ENCODE results near the gene SPDYE6. TPM values are rescaled to one million over a fixed set of nuclear protein-coding genes. Genes with fewer than 3 reads are reported as not detected.
A peak's percentile ranks its signal among the peaks of the same experiment; 100 is the strongest.
"Not testable (repeated sequence)": the region's sequence is repeated elsewhere in the genome, so short reads cannot be mapped to it uniquely, and the experiment has no call there.

The SPDYE6 gene
- total and polyA plus RNA-seq, 10 of the 15 experiments (the other 5 are each of a cell fraction or from before 2014, with no cell fraction given), result 0.05 to 2.3 (median 1.00) TPM; not detected in 6

DNA sequence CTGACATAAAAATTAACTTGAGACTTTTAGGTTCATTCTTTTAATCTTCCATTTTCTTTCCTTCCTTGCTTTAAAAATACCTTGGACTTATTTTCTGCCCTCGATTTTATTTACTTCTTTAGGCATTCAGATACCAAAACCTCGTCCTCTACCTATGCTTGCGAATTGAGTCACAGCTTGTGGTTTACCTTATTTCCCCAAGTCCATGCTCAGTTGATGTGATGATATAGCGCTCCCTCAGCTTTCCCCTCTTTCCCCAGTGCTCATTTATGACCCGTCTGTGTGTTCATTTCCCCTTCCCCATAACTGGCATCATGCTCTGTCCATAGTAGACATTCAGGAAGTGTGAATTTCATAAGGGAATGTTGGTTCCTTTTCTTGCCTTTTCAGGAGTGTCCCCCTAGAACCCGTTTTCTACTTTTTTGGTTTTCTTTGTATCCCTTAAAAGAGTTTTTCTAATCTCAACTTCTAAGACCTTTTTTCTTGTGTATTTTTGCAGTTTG, 20.8 kb upstream of the SPDYE6 start:
- no peak overlapping the region for H3K27ac ChIP-seq (ENCODE audit: control insufficient read depth, insufficient read depth)
- intact Hi-C loops (cut with micrococcal nuclease; ENCODE audit: unreplicated experiment), result no loop called here
- no peak for ATAC-seq
- ChIA-PET POLR2A (no interaction called here), RAD21 (ENCODE audit: unreplicated experiment) (no interaction called here), SMC1A (ENCODE audit: uncharacterized antibody, unreplicated experiment) (no interaction called here), CTCF (no interaction called here)
- H4K20me1 ChIP-seq (ENCODE audit: control insufficient read depth, insufficient read depth), result no peaks in the 10 kb centered on the region
- TF ChIP-seq SUPT20H (IDR thresholded peaks at IDR 0.05; ENCODE audit: borderline replicate concordance, control insufficient read depth, low read depth, low read length), result no peak
- peak; percentile 85 for TF ChIP-seq RUNX3 (IDR thresholded peaks at IDR 0.05; ENCODE audit: low read length)
- peak; percentile 33; the same call in 1 of the 2 replicates for TF ChIP-seq EED (IDR thresholded peaks at IDR 0.05; ENCODE audit: low read depth)
- TF ChIP-seq JUNB (IDR thresholded peaks at IDR 0.05), result peak; percentile 56
- TF ChIP-seq ZNF24 (IDR thresholded peaks at IDR 0.05), result no peak
- TF ChIP-seq GATAD2B (conservative IDR thresholded peaks at IDR 0.05; ENCODE audit: low read depth), result no peak
- TF ChIP-seq CBFB (IDR thresholded peaks at IDR 0.05; ENCODE audit: low read depth), result 0 out of 2 replicates have a peak, but pooled peaks have one; percentile 53
- TF ChIP-seq, protein P1, sequence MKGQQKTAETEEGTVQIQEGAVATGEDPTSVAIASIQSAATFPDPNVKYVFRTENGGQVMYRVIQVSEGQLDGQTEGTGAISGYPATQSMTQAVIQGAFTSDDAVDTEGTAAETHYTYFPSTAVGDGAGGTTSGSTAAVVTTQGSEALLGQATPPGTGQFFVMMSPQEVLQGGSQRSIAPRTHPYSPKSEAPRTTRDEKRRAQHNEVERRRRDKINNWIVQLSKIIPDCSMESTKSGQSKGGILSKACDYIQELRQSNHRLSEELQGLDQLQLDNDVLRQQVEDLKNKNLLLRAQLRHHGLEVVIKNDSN (IDR thresholded peaks at IDR 0.05; ENCODE audit: borderline replicate concordance, extremely low read length, insufficient read depth, low read depth, low read length), result no peak
- 49% methylated on average over 6 of the region's 6 CpGs for WGBS (ENCODE audit: insufficient coverage, insufficient replicate concordance, low lambda C conversion rate, missing lambda C conversion rate)
- peaks cover 2% of the 10 kb centered on the region for H3K79me2 ChIP-seq (ENCODE audit: control insufficient read depth, insufficient read depth, low read length)
- H3K9me3 ChIP-seq (replicated peaks; ENCODE audit: control insufficient read depth, insufficient read depth, low read length), result no peaks in the 10 kb centered on the region
- no peak overlapping the region for H2AFZ ChIP-seq (ENCODE audit: control insufficient read depth, low read depth, low read length)
- no peak overlapping the region for H3K4me2 ChIP-seq (ENCODE audit: control insufficient read depth, insufficient read depth)
- no peak overlapping the region for H3K9ac ChIP-seq (ENCODE audit: control insufficient read depth, insufficient read depth, low read length)
- H3K27me3 ChIP-seq (replicated peaks in 1 of 2; ENCODE audit: control insufficient read depth in 2 of 2, insufficient read depth in 2 of 2, low read length in 1 of 2), result no peaks in the 10 kb centered on the region
- H3K4me1 ChIP-seq (ENCODE audit: control insufficient read depth, insufficient read depth, low read length), result no peaks in the 10 kb centered on the region
- no peak for DNase-seq (ENCODE audit: low read depth, low spot score)
- peaks cover 6 to 12% of the 10 kb centered on the region in 2 experiments for H3K36me3 ChIP-seq (ENCODE audit: control insufficient read depth in 2 of 2, insufficient read depth in 2 of 2, low read length in 1 of 2)
- in situ Hi-C loops (cut with MboI), result no loop called here
- no TSS peak for BruUV-seq (replicated peaks)
- FAIRE-seq, result no peak
- no peak overlapping the region for H3K4me3 ChIP-seq

DNA sequence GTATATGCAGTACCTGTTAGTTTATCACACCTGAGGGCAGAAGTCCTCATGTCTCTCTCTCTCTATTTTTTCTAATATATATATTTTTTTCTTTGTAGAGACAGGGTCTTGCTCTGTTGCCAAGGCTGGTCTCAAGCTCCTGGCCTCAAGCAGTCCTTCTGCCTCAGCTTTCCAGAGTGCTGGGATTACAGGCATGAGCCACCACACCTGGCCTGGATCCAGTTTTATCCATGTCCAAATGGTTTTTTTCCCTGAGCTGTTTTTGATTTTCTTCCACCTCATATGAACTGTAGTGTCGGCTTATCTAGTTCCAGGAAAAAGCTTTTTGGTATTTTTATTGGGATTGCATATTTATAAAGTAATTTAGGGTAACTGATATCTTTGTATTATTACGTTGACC, 16.6 kb upstream of the SPDYE6 start:
- H3K27ac ChIP-seq (ENCODE audit: control insufficient read depth, insufficient read depth); H3K36me3 ChIP-seq (ENCODE audit: control insufficient read depth in 2 of 2, insufficient read depth in 2 of 2, low read length in 1 of 2); in situ Hi-C loops (cut with MboI); POLR2A ChIA-PET; H3K9ac ChIP-seq (ENCODE audit: control insufficient read depth, insufficient read depth, low read length); intact Hi-C loops (cut with micrococcal nuclease; ENCODE audit: unreplicated experiment); DNase-seq (ENCODE audit: low read depth, low spot score); ATAC-seq; H3K9me3 ChIP-seq (replicated peaks; ENCODE audit: control insufficient read depth, insufficient read depth, low read length); RAD21 ChIA-PET (ENCODE audit: unreplicated experiment); H3K4me3 ChIP-seq; H3K4me1 ChIP-seq (ENCODE audit: control insufficient read depth, insufficient read depth, low read length); H2AFZ ChIP-seq (ENCODE audit: control insufficient read depth, low read depth, low read length); H3K79me2 ChIP-seq (ENCODE audit: control insufficient read depth, insufficient read depth, low read length); BruUV-seq (replicated peaks); H3K4me2 ChIP-seq (ENCODE audit: control insufficient read depth, insufficient read depth); FAIRE-seq; H3K27me3 ChIP-seq (replicated peaks in 1 of 2; ENCODE audit: control insufficient read depth in 2 of 2, insufficient read depth in 2 of 2, low read length in 1 of 2); H4K20me1 ChIP-seq (ENCODE audit: control insufficient read depth, insufficient read depth); CTCF ChIA-PET; SMC1A ChIA-PET (ENCODE audit: uncharacterized antibody, unreplicated experiment): not testable (repeated sequence)
- WGBS (ENCODE audit: insufficient coverage, insufficient replicate concordance, low lambda C conversion rate, missing lambda C conversion rate), result 92% methylated on average over 2 of the region's 2 CpGs

DNA sequence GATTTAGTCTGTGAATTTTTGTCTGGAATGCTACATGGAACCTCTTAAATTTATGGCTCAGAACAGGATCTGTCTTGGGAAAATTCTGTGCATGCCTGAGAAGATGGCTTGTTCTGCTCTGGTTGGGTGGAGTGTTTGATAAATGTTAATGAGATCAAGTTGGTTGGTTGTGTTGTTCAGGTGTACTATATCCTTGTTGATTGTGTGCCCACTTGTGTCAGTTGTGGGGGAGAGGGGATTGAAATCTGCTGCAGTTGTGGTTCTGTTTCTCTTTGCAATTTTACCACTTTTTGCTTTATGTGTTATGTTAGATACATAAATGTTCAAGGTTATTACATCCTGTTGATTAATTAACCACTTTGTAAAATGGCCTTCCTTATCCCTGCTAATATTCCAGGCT, 13.8 kb upstream of the SPDYE6 start:
- H2AFZ ChIP-seq (ENCODE audit: control insufficient read depth, low read depth, low read length); H4K20me1 ChIP-seq (ENCODE audit: control insufficient read depth, insufficient read depth); CTCF ChIA-PET; POLR2A ChIA-PET; FAIRE-seq; SMC1A ChIA-PET (ENCODE audit: uncharacterized antibody, unreplicated experiment); H3K4me3 ChIP-seq; RAD21 ChIA-PET (ENCODE audit: unreplicated experiment); BruUV-seq (replicated peaks); ATAC-seq; H3K27me3 ChIP-seq (replicated peaks in 1 of 2; ENCODE audit: control insufficient read depth in 2 of 2, insufficient read depth in 2 of 2, low read length in 1 of 2); in situ Hi-C loops (cut with MboI); H3K36me3 ChIP-seq (ENCODE audit: control insufficient read depth in 2 of 2, insufficient read depth in 2 of 2, low read length in 1 of 2); H3K4me2 ChIP-seq (ENCODE audit: control insufficient read depth, insufficient read depth); H3K79me2 ChIP-seq (ENCODE audit: control insufficient read depth, insufficient read depth, low read length); intact Hi-C loops (cut with micrococcal nuclease; ENCODE audit: unreplicated experiment); H3K9ac ChIP-seq (ENCODE audit: control insufficient read depth, insufficient read depth, low read length); H3K4me1 ChIP-seq (ENCODE audit: control insufficient read depth, insufficient read depth, low read length); H3K9me3 ChIP-seq (replicated peaks; ENCODE audit: control insufficient read depth, insufficient read depth, low read length); DNase-seq (ENCODE audit: low read depth, low spot score); H3K27ac ChIP-seq (ENCODE audit: control insufficient read depth, insufficient read depth): not testable (repeated sequence)

Measured in GM12878 (cell line).